Effector CD8-positive, alpha-beta T cell (primary cell): ENCODE results near the gene GOLGB1.

Experiments
- DNase-seq: peaks from one replicate; lab custom pipeline; 2025; lab: John Stamatoyannopoulos, UW

GOLGB1 gene

GRCh38 chr3:121681792-121682191 is 67.7 kb downstream of the GOLGB1 start:
- DNase-seq, result no peak

DNA sequence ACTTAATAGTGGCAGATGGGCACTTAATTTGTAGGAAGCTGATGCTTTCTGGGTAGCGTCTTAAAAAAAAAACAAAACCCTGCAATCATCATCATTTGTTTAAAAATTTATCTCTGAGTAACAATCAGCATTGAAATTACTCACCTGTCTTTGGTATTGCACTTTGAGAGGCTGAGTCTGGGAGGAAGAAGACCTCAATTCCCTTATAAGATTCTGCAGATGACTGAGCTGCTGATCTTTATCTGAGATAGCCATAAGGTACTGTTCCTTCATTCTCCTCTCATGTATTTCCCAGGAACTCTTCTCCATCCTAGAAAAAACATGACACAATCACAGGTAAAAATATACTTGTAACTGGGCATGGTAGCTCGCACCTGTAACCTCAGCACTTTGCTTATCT is 72.4 kb downstream of the GOLGB1 start:
- DNase-seq, result no peak

- no peak for DNase-seq
Observed at GRCh38 chr3:121670676-121671075, 78.9 kb downstream of the GOLGB1 start.

GRCh38 chr3:121667333-121667732 is 82.2 kb downstream of the GOLGB1 start:
- no peak for DNase-seq

DNA sequence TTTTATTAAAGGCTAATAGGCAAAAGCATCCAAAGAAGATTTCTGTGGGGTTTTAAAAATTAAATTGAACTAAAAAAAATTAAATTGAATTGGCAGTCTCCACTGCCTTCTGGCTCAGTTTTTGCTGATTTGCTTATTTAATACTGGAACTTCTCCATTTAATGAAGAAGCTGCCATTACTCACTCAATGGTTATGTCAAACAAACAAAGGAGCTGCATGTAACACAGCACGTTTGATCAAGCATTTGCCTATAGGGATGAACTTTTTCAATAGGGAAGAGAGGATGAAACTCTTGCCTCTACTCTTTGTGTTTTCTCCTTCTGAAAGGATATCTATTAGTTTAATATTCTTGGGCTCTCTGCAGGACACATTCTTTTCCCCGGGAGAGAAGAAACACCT is 84.1 kb downstream of the GOLGB1 start:
- no peak for DNase-seq

DNA sequence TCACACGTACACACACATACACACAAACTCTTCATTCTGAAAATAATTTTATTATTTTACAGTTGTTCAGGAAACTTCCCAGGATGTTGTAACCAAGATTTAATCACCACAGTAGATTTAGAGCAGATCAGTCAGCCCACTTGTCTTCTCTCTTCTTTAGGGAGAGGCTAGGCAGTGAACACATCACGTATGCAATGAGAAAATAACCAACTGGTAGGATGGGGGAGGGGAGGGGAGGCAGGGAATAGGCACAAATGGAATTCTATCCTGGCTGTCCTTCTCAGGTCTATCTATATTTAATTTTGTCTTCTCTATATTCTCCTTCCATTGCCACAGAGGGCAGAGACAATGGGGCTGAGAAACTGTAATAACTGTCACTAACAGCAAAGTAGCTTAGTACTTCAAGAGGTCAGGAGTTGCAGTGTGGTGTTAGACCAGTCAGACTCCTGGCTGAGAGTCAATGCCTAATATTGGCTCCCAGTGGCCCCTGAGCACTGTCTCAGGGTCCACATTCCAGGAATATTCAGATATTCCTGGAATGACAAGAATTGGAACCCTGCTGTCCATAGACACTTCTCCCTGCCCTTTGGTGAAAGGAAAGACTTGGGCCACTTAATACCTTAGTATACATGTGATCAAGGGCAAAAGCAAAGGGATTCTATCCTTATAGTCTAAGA is 86.2 kb downstream of the GOLGB1 start:
- DNase-seq, result no peak

DNA sequence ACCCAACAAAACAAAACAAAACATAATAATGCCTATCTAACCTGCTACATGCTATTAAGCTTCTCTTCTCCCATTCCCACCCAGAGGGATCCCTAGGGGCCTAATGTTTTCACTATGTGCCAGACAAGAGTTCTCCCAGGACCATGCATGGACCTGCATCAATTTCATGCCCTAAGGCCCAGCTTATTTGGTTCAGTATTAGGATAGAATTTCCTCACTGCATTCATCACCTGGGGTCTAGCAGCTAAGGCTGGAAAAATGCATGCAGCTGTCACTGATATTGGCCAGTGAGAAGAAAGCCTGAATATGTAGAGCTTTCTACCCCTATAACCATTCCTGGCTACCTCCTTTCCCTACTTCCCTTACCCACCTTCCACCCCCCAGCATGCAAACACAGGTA is 86.8 kb downstream of the GOLGB1 start:
- DNase-seq, result no peak

- DNase-seq, result no peak
Observed at GRCh38 chr3:121661376-121661775, 88.2 kb downstream of the GOLGB1 start.

- DNase-seq, result peak; percentile 55
Observed at GRCh38 chr3:121660356-121661171, 89.0 kb downstream of the GOLGB1 start, which contains the start of gene HCLS1. HCLS1 (minus strand) TSS chr3:121660903; CDS start chr3:121658347, 2,556 bp downstream.

GRCh38 chr3:121659586-121659985 is 90.0 kb downstream of the GOLGB1 start:
- DNase-seq, result no peak

DNA sequence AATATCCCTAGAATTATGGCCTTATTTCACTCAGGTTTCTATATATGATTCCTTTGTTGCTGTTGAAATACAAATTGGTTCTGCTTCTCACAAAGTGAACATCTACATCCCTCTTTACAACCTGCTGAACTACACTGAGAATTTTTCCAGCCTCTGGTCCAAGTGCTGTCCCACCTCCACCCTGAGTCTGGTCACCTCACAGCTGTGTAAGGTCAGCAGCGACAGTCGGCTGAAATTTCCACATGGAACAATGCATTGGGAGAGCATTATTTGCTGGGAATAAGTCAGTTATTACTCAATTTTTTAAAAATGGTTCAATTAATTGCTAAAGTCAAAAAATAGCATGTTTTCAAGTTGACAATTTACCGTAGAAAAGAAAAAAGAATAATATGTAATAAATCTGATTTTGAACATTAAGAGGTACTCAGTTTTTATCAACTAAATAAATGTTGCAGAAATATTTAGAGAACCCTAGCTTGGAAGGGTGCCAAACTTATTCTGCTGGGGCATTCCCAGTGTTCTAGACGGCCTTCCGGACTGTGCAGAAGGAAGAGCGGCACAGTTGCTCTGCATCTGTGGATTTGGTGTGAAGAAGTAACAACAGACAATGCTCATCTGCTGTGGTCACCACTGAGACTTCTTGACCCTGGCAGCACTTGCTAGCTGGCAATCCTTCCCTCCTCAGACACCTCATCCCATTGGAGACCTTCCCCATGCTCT is 90.7 kb downstream of the GOLGB1 start:
- DNase-seq, result no peak

GRCh38 chr3:121654493-121655385 is 94.8 kb downstream of the GOLGB1 start:
- DNase-seq, result no peak

DNA sequence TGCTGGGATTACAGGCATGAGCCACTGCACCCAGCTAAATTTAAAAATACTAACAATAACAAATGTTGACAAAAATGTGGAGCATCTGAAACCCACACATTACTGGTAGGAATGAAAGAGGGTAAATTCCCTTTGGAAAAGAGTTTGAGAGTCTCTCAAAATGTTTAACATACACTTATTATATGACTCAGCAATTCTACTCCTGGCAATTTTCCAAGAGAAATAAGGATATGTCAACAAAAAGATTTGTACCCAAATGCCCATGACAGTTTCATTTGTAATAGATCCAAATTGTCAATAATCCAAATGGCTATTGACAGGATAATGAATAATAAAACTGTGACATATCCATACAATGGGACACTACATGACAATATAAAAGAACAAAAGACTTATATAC is 97.9 kb downstream of the GOLGB1 start:
- no peak for DNase-seq

DNA sequence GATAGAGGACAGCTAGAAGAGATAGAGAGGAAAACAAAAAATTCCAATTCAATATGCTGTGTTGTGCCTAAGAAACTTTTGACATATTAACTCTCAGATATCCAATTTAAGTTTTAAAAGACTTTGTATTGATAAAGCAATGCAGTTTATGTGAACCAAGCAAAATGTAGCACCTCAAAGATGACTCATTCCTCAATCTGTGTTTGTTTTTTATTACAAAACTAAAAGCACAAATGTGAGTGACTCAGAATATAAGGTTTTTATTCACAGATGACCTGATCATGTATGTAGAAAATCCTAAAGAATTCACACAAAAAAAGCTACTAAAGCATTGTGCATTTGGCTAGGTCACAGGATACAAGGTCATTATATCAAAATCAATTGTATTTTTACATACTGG is 99.9 kb downstream of the GOLGB1 start:
- no peak for DNase-seq

- DNase-seq, result no peak
Observed at GRCh38 chr3:121648219-121648958, 101.2 kb downstream of the GOLGB1 start.

DNA sequence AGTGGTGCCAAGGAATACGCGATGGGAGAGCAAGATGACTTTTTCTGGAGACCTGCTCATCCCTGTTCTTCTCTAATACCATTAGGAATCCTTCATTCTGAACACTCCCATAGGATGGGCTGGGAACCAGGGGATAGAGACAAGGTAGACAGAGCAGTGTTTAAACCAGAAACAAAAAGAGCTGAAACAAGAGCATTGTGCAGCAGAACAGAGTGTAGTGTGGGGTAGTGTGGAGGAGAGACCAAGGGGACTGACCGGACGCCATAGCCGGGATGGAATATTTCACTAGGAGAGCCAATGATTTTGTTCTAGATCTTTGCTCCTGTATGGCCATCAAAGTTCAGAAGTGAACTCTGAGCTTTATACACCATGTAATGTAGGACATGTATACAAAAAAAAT is 104.5 kb downstream of the GOLGB1 start:
- no peak for DNase-seq

DNA sequence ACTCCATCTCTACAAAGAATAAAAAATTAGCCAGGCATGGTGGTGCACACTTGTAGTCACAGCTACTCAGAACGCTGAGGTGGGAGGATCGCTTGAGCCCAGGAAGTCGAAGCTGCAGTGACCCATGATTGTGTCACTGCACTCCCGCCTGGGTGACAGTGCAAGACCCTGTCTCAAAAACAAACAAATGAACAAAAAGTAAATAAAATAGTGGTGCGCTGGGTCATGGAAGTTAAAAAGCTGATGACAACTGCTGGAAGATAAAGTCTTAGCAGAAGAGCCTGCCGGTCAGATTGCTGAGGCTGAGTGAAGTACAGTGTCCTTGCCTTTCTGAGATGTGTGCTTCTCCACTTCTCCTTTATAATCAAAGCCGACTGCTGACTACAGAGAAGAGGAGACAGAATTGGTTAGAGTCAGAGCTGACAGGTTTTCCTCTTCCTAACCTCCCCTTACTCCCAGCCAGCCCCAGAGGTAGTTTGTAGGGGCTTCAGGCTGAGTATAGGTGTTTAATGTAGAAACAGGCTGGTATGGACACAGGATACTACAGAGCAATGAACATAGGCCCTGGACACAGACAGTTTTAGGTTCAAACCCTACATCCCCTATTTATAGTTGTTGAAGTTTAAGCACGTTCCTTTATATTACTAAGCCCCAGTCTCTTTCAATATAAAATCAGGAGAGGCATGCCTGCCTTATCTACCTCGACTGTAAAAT is 106.8 kb downstream of the GOLGB1 start:
- DNase-seq, result no peak

DNA sequence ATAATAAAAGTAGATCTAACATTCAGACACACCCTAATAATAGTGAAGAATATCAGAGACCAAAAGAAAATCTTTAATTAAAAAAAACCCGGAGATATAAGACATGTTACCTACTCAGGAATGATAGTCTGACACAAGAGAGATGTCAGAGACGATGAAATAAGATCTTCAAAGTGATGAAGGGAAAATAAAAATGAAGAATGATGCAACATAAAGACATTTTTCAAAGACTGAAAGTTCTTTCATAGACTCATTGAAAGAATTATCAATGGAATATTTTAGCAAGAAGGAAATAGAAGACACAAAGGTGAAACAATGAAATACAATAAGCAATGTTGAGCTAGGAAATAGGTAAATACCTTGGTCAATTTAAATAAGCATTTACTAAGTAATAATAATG is 108.4 kb downstream of the GOLGB1 start:
- no peak for DNase-seq

DNA sequence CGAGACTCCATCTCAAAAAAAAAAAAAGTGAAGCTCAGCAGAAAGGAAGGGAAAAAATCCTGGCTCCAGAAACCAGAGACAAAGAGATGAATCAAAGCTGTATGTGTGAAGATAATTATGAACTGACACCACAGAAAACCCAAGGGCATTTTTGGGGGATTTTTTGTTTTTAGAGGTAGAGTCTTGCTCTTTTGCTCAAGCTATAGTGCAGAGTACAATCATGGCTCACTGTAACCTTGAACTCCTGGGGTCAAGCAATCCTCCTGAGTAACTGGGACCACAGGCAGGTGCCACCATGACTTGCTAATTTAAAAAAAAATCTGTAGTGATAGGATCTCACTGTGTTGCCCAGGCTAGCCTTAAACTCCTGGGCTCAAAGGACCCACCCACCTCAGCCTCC is 111.6 kb downstream of the GOLGB1 start:
- DNase-seq, result no peak

GRCh38 chr3:121630355-121630754 is 119.2 kb downstream of the GOLGB1 start:
- DNase-seq, result no peak
